Trophoblast cell (in vitro differentiated cells and primary cell): ENCODE measurements around the gene XYLB.

Source experiments
- DNase-seq, 2 donors: peaks; one replicate each; pipeline ENCODE4 v3.0.0-alpha.2; 2016
- H2AFZ ChIP-seq: 2 replicates; pipeline ENCODE4 v1.6.1; 2013; ENCODE audit warnings: low read length, moderate library complexity, mild to moderate bottlenecking; ENCODE audit not compliant: insufficient read depth, poor library complexity
- H2AK5ac ChIP-seq: 2 replicates; pipeline ENCODE4 v1.6.1; 2013; ENCODE audit warnings: mild to moderate bottlenecking, low read length
- H2BK120ac ChIP-seq: 2 replicates; pipeline ENCODE4 v1.6.1; 2013; ENCODE audit warnings: low read length, mild to moderate bottlenecking, moderate library complexity; ENCODE audit not compliant: insufficient read depth, poor library complexity
- H2BK12ac ChIP-seq: 2 replicates; pipeline ENCODE4 v1.6.1; 2013; ENCODE audit warnings: mild to moderate bottlenecking, low read length, moderate library complexity
- H2BK5ac ChIP-seq: 2 replicates; pipeline ENCODE4 v1.6.1; 2013; ENCODE audit warnings: low read length, low read depth, moderate library complexity, mild to moderate bottlenecking; ENCODE audit not compliant: poor library complexity
- H3K14ac ChIP-seq: 2 replicates; pipeline ENCODE4 v1.6.1; 2013; ENCODE audit warnings: mild to moderate bottlenecking, low read length
- H3K18ac ChIP-seq: 2 replicates; pipeline ENCODE4 v1.6.1; 2013; ENCODE audit warnings: mild to moderate bottlenecking, low read length
- H3K23ac ChIP-seq: 2 replicates; pipeline ENCODE4 v1.6.1; 2013; ENCODE audit warnings: low read length
- H3K27ac ChIP-seq: 2 replicates; pipeline ENCODE4 v1.5.1; 2013; ENCODE audit warnings: low read depth, mild to moderate bottlenecking, inconsistent platforms, low read length, moderate library complexity
- H3K27me3 ChIP-seq: 2 replicates; pipeline ENCODE4 v1.6.1; 2013; ENCODE audit warnings: inconsistent platforms, mild to moderate bottlenecking, low read length, moderate library complexity; ENCODE audit not compliant: insufficient read depth
- H3K36me3 ChIP-seq, 2 experiments: 1 replicate in 1 of 2; 2 replicates in 1 of 2; pipeline ENCODE4 v1.6.1; 2013; ENCODE audit warnings: low read length in 2 of 2, mild to moderate bottlenecking in 2 of 2, moderate library complexity in 1 of 2; ENCODE audit not compliant: insufficient read depth in 2 of 2, control insufficient read depth in 1 of 2
- H3K4ac ChIP-seq: 2 replicates; pipeline ENCODE4 v1.6.1; 2013; ENCODE audit warnings: low read depth, mild to moderate bottlenecking, low read length, moderate library complexity
- H3K4me1 ChIP-seq, 2 experiments: 1 replicate in 1 of 2; 2 replicates in 1 of 2; pipeline ENCODE4 v1.6.1; 2013; ENCODE audit warnings: low read length in 2 of 2, mild to moderate bottlenecking in 2 of 2, moderate library complexity in 1 of 2; ENCODE audit not compliant: insufficient read depth in 2 of 2, control insufficient read depth in 1 of 2
- H3K4me2 ChIP-seq: 2 replicates; pipeline ENCODE4 v1.6.1; 2013; ENCODE audit warnings: inconsistent platforms, mild to moderate bottlenecking, low read length, moderate library complexity
- H3K4me3 ChIP-seq: 2 replicates; pipeline ENCODE4 v1.5.1; 2013; ENCODE audit warnings: mild to moderate bottlenecking, low read depth, low read length, inconsistent platforms
- H3K79me1 ChIP-seq: one replicate; pipeline ENCODE4 v1.6.1; 2013; ENCODE audit warnings: low read length
- H3K79me2 ChIP-seq: 2 replicates; pipeline ENCODE4 v1.6.1; 2013; ENCODE audit warnings: low read length, mild to moderate bottlenecking; ENCODE audit not compliant: control insufficient read depth, insufficient read depth, poor library complexity
- H3K9ac ChIP-seq: 2 replicates; pipeline ENCODE4 v1.6.1; 2013; ENCODE audit warnings: mild to moderate bottlenecking, low read length
- H3K9me3 ChIP-seq: 2 replicates; pipeline ENCODE4 v1.6.1; 2013; ENCODE audit warnings: low read depth, mild to moderate bottlenecking, control low read depth, inconsistent platforms, low read length; ENCODE audit not compliant: insufficient read depth
- H4K12ac ChIP-seq: 2 replicates; pipeline ENCODE4 v1.6.1; 2013; ENCODE audit warnings: low read depth, mild to moderate bottlenecking, low read length, moderate library complexity
- H4K8ac ChIP-seq: 2 replicates; pipeline ENCODE4 v1.6.1; 2013; ENCODE audit warnings: low read depth, mild to moderate bottlenecking, low read length, moderate library complexity
- H4K91ac ChIP-seq: one replicate; pipeline ENCODE4 v1.6.1; 2013; ENCODE audit warnings: low read depth, mild to moderate bottlenecking, low read length, moderate library complexity
- WGBS: extraction: QIAGEN DNeasy Blood & Tissue Kit; methylation state at CpG from one replicate; pipeline ENCODE4 v1.1.7; 2013; ENCODE audit warnings: missing lambda C conversion rate; ENCODE audit not compliant: insufficient read length, insufficient coverage; ENCODE audit errors: extremely low coverage; 5-methylcytosine and 5-hydroxymethylcytosine counted together

The XYLB gene

DNA sequence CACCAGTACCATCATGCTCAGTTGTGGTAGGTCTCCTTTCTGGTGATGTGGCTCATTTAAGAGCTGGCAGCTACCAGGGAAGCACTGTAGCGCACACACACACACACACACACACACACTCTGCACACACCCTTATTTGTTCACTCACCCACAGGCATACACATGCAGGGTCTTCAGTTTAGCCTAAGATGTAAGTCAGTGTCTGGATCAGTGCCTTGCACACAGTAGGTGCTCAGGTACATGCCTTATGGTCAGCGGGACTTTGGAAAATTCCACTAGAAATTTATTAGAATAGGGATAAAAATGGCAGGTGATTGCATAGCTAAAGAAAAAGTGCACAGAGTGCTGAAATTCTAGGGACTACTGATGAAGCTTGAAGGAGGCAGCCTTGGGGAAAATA is 23.6 kb downstream of the XYLB start:
- Histone ChIP-seq H3K9ac (no peak overlapping the region), H2AFZ (no peak overlapping the region), H4K8ac (no peak overlapping the region), H3K27me3 (no peaks in the 10 kb centered on the region), H3K14ac (no peak overlapping the region), H2BK5ac (no peak overlapping the region), H3K4me3 (no peak overlapping the region), H3K79me1 (no peaks in the 10 kb centered on the region), H4K91ac (no peak overlapping the region), H3K36me3 (peaks cover 4 to 5% of the 10 kb centered on the region in 2 experiments), H4K12ac (no peak overlapping the region), H3K4me2 (no peak overlapping the region), H2AK5ac (no peak overlapping the region), H2BK120ac (no peak overlapping the region), H3K79me2 (no peaks in the 10 kb centered on the region), H3K4ac (no peak overlapping the region), H3K27ac (no peak overlapping the region), H3K18ac (no peak overlapping the region), H2BK12ac (no peak overlapping the region), H3K4me1 (peaks cover 9 to 15% of the 10 kb centered on the region in 2 experiments), H3K9me3 (peaks cover 4% of the 10 kb centered on the region), H3K23ac (no peak overlapping the region)
- DNase-seq, result no peak
- no CpG with 5 or more reads among the region's 2 CpGs for WGBS

DNA sequence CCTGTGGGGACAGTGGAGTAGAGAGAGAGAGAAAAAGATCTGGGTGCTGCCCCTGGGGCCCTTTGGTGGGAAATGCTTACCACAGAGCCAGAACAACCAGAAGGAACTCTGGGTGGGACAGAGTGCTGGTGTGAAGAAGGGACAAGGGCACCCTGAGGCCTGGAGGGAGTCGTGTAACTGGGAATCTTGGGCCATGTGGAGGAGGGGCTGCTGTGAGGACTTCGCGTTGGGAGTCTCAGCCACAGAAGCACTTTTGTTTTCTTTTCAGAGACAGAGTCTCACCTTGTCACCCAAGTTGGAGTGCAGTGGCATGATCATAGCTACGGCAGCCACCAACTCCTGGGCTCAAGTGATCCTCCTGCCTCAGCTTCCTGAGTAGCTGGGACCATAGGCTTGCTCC is 24.3 kb downstream of the XYLB start:
- Histone ChIP-seq H3K79me1 (no peaks in the 10 kb centered on the region), H3K4me1 (peaks cover 9 to 15% of the 10 kb centered on the region in 2 experiments), H3K14ac (no peak overlapping the region), H3K23ac (no peak overlapping the region), H2BK120ac (no peak overlapping the region), H3K79me2 (no peaks in the 10 kb centered on the region), H3K4ac (no peak overlapping the region), H2AK5ac (no peak overlapping the region), H3K9me3 (peaks cover 4% of the 10 kb centered on the region), H2BK12ac (no peak overlapping the region), H3K18ac (no peak overlapping the region), H2BK5ac (no peak overlapping the region), H3K9ac (no peak overlapping the region), H3K27me3 (no peaks in the 10 kb centered on the region), H2AFZ (no peak overlapping the region), H3K27ac (no peak overlapping the region), H3K4me3 (no peak overlapping the region), H4K8ac (no peak overlapping the region), H3K4me2 (no peak overlapping the region), H4K91ac (no peak overlapping the region), H3K36me3 (peaks cover 2 to 4% of the 10 kb centered on the region in 2 experiments), H4K12ac (no peak overlapping the region)
- no CpG with 5 or more reads among the region's 4 CpGs for WGBS
- DNase-seq, result no peak

DNA sequence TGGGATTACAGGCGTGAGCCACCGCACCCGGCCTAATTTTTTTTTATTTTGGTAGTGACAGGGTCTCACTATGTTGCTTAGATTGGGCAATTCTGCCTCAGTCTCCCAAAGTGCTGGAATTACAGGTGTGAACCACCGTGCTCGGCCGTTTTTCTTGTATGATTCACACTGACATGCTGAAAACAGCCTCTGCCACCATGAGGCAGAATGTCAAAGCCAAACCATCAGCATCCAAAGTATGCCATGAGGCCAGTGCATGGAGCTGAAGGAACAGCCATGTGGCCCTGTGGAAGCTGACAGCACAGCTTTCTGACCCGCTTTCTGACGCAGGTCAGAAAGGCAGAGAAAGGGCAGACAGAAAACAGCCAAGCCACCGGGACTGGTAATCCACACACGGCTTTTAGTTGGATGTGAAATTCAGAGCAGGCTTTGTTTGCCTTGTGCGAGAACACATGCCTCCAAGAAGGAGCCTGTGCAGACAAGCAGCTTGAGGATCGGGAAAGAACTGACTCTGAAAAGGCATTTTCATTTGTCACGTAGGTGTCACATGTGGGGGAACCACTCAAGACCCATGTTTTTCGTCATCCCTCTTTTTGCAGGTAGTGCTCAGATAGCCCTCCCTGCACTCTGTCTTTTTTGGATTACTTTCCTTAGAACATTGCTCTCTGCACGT is 25.1 kb downstream of the XYLB start:
- no peak overlapping the region for H2BK12ac ChIP-seq
- H3K4ac ChIP-seq, result no peak overlapping the region
- H3K9ac ChIP-seq, result no peak overlapping the region
- DNase-seq, result peak in 1 of 2 donors; percentile 11
- no peak overlapping the region for H3K14ac ChIP-seq
- no peak overlapping the region for H2BK120ac ChIP-seq
- no peak overlapping the region for H3K27ac ChIP-seq
- no peak overlapping the region for H4K12ac ChIP-seq
- H3K18ac ChIP-seq, result no peak overlapping the region
- no peak overlapping the region for H3K4me3 ChIP-seq
- H4K91ac ChIP-seq, result no peak overlapping the region
- no peaks in the 10 kb centered on the region for H3K79me2 ChIP-seq
- no peak overlapping the region for H2AFZ ChIP-seq
- no peaks in the 10 kb centered on the region for H3K79me1 ChIP-seq
- peaks cover 4% of the 10 kb centered on the region for H3K9me3 ChIP-seq
- WGBS, result no CpG with 5 or more reads among the region's 15 CpGs
- peaks cover 9 to 15% of the 10 kb centered on the region in 2 experiments for H3K4me1 ChIP-seq
- H3K23ac ChIP-seq, result no peak overlapping the region
- H4K8ac ChIP-seq, result no peak overlapping the region
- no peaks in the 10 kb centered on the region for H3K27me3 ChIP-seq
- H3K4me2 ChIP-seq, result no peak overlapping the region
- peaks cover 2 to 4% of the 10 kb centered on the region in 2 experiments for H3K36me3 ChIP-seq
- no peak overlapping the region for H2BK5ac ChIP-seq
- H2AK5ac ChIP-seq, result no peak overlapping the region

DNA sequence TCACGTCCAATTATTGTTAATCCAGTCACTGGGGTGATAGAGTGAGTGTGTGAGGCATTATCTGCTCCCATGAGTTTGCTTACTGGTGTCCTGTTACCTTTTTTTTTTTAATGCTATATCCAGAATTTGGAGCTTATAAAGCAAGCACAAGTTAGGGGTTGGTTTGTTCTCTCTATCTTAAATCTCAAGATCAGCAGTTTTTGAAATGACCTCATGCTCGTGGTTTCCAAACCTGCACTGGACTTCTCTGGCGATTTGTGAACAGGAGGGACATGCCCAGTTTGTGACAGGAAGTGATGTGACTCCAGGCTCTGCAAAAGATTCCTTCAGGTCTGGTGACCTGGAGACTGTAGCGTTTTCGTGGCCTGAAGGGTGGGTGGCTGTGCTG is 25.6 kb downstream of the XYLB start:
- Histone ChIP-seq H3K79me1 (no peaks in the 10 kb centered on the region), H3K4ac (no peak overlapping the region), H3K9me3 (peaks cover 4% of the 10 kb centered on the region), H3K27me3 (no peaks in the 10 kb centered on the region), H3K36me3 (peaks cover 2 to 4% of the 10 kb centered on the region in 2 experiments), H3K14ac (peak overlapping the region; percentile 39), H2BK12ac (peak overlapping the region; percentile 16), H2AK5ac (no peak overlapping the region), H3K79me2 (no peaks in the 10 kb centered on the region), H3K4me2 (no peak overlapping the region), H3K18ac (no peak overlapping the region), H3K27ac (no peak overlapping the region), H3K9ac (no peak overlapping the region), H2BK120ac (no peak overlapping the region), H4K12ac (no peak overlapping the region), H3K4me3 (no peak overlapping the region), H3K4me1 (peaks cover 9 to 15% of the 10 kb centered on the region in 2 experiments), H4K8ac (no peak overlapping the region), H2AFZ (no peak overlapping the region), H3K23ac (no peak overlapping the region), H4K91ac (peak overlapping the region; percentile 54), H2BK5ac (peak overlapping the region; percentile 16)
- no CpG with 5 or more reads among the region's 5 CpGs for WGBS
- no peak for DNase-seq
